T-helper 2 cell treated with Interferon-gamma antibody and Interleukin-4, amounts not matched to agents 100 ng/mL and 5 ng/mL, for 36 hours (primary cell): ENCODE measurements around the gene PLPPR2. TPM values are rescaled to one million over a fixed set of nuclear protein-coding genes. Genes with fewer than 3 reads are reported as not detected.
"Not testable (repeated sequence)": the region's sequence is repeated elsewhere in the genome, so short reads cannot be mapped to it uniquely, and the experiment has no call there.

Source experiments
- intact Hi-C: fragments of 100-400 bp; cut with micrococcal nuclease; formaldehyde crosslinking; loops from one replicate; pipeline ENCODE4 v1.15.1; 2023
- total RNA-seq: library from RNA; stranded (reverse); gene quantifications from 2 replicates; pipeline ENCODE4 v1.2.3, GENCODE V29; 2022

The PLPPR2 gene
- total RNA-seq, 1 donor from 2014 or later: 1.9 TPM

DNA sequence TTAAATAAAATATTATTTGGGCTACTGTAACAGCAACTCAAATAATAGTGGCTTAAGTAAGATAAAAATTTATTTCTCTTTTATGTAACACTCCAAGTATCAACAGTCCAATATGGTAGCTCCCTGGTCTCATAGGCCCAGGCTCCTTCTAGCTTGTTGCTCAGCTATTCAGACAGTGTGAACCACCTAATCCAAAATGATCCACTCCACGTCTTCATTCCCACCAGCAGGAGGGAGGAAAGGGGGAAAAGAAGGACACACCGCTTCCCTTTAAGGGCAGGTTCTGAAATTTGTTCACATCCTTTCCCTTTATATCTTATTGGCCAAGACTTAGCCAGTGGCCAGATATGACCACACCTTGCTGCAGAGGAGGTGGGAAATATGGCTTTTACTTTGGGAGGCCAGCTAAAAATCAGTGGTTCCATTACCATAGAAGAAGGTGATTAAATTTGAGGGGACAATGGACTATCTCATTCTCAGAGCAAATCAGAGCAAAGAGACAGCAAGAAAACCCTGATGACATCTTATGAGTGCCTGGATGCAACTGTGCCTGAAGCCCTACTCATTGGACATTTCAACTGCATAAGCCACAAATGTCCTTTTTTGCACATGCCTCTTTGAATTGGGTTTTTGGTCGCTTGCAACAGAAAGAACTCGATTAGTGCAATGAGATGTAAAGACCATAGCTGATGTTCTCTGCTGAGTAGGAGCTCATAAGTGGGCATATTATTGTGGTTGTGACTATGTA is 35.9 kb downstream of the PLPPR2 start:
- intact Hi-C loops: no loop called here

DNA sequence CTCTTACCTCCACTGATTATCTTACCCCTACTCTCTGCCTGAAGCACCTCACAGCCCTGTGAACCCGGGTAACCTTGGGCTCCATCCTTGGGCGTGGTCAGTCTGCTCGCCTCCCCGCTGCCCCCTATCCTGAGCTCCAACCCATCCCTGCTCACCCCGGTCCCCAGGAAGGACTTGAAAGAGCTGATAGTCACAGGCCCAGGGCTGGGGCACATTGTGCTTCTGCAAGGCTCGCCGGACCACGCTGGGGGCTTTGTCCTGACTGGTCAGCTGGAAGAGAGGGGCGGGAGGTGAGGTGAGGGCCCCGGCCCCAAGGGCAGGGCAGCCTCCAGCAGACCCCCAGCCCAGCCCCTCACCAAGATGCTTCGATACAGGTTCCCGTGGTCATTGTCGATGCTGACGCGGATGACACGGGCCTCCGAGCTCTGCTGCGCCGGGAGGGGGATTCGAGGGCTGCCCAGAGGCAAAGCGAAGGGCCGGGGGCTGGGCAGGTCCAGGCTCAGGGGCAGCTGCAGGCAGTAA is 41.9 kb downstream of the PLPPR2 start:
- intact Hi-C loops: no loop called here

DNA sequence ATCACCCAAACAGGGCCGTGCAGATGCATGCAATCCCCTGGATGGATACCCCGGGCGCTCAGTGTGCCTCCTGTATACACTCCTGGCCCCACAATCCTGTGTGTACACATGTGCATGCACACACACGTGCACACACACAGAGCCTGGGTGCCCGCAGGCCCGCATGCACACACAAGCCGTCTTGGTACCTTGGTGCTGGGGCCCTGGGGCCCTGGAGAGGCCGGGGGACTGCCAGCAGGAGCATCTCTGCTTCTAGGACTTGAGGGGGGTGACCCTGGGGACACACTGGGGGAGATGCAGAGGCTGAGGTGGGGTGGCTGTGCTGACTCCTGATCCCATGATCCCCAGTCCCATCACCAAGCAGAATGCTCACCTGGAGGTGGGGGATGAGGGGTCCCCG is 44.4 kb downstream of the PLPPR2 start:
- intact Hi-C loops: no loop called here

DNA sequence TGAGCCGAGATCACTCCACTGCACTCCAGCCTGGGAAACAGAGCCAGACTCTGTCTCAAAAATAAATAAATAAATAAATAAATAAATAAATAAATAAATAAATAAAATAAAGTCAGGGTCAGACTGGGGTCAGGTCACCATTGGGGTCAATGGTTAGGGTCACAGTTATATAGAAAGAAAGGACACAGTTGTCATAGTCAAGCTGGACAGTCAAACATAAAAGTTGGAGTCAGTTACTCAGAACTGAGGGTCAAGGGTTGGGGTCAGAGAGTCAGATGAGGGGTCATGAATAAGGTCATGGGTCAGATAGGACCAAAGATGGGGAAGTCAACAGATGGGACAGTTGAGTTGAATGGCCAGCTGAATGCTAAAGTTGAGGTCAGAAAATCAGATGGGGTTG is 45.6 kb downstream of the PLPPR2 start:
- intact Hi-C loops: no loop called here

DNA sequence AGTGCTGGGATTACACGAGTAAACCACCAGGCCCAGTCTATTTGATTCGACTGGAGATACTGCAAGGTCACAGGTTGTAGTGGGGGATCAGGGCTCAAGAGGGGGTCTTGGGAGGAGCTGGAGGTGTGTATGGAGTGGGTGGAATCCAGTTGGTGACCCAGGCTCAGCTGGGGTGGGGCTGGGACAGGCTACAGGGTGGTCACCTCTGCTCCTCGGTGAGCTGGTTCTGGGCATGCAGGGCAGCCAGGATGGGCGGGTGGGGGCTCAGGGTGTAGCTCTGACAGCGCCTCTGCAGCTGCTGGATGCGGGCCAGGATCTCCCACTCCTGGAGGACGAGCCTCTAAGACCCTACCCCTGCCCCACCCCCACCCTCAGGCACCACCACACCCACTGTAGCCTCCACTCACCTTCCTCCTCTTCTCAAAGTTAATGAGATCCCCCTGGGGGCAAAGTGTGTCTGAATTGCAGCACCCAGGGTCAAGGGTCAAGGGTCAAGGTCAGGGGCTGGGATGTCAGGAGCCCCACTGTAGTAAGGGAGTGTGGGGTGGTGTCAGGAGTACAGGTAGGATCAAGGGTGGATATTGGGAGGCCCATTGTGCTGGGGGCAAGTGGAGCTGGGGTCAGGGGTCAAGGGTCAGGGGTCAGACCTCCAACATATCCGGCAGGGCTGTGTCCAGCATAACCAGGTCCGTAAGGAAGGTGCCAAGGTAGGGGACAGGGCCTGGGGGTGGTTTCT is 46.7 kb downstream of the PLPPR2 start:
- intact Hi-C loops: no loop called here

DNA sequence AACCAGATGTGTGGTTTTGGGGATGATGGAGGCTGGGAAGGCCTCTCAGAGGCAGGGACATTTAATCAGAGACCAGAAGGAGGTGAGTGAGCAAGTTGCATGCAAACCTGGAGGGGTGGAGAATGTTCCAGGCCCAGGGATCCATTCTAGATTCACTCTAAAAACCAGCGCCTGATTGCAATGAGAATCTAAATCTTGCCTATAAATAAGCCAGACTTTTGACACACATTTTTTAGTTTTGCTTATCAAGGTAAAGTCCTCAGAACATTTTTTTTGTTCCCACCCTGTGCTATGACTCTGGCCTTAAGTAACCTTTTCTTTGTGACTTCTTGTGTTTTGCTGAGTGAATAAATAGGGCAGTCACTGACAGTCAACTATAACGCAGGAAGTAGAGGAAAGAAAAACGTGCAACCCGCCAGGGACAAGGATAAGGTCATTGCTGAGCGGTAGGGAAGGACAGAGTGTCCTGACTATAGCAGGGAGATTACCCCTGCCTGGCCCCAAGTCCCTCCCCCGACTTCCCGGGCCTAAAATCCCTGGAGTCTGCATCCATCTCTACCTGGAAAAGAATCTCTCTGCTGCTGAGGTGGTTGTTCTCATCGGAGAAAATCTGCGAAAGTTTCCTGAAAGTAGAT is 49.5 kb downstream of the PLPPR2 start:
- intact Hi-C loops: no loop called here

DNA sequence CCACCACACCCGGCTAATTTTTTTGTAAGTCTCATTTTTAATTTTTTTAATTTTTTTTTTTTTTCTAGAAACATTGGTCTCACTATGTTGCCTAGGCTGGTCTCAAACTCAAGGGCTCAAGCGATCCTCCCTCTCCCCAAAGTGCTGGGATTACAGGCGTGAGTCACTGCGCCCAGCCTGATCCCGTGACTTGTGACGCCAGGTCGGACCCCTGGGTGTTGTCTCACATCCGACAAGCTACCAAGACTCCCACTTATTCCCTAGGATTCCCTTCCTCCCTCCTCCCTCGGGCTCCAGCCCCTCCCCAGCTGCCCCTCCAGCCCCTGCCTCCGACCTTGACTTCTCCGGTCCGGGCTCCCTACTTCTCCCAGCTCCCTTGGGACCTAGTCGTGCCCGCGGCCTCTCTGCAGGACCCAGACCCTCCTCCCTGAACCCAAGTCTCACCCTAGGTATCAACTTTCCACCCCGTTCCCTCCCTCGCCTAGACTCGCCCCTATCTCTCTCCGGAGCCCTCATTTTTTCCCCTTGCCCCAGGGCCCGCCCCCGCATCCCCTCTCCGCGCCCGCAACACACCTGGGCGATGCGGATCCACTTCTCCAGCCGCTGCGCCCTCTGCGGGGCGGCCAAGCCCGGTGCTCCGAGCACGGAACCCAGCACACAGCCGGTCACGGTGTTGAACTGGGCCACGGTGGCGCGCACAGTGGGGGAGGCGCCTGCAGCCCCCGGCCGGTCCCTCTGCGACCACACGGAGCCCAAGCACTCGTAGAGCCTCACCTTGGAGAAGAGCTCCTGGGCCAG is 50.8 kb downstream of the PLPPR2 start:
- intact Hi-C loops: no loop called here

DNA sequence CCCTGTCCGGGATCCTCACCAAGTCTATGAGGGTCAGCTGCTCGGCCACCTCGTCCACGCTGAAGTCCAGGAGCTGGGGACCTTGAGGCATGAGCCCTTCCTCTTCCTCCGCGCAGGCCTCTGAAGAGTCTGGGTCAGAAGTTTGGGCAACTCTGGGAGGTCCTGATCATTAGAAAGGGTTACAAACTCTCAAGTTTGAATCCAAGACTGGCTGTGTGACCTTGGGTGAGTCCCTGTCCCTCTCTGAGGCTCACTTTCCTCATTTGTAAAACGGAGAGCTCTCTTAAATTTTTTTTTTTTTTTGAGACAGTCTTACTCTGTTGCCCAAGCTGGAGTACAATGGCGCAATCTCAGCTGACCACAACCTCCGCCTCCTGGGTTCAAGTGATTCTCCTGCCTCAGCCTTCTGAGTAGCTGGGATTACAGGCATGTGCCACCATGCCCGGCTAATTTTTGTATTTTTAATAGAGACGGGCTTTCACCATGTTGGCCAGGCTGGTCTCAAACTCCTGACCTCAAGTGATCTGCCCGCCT is 51.5 kb downstream of the PLPPR2 start:
- intact Hi-C loops: not testable (repeated sequence)

DNA sequence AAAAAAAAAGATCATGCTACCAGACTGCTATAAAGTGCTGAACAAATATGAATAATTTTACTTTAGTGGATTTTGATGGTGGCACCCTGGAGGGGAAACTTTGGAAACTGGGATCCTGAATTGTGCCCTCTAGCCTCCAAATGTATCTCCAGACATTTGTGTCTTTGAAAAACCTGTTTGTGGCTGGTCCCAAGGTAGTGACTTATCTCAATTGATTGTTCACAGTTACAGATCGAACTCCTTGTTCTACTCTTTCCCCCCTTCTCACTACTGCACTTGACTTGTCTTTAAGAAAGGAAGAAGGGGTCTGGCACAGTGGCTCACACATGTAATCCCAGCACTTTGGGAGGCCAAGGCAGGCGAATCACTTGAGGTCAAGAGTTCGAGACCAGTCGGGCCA is 53.4 kb downstream of the PLPPR2 start:
- intact Hi-C loops: no loop called here

DNA sequence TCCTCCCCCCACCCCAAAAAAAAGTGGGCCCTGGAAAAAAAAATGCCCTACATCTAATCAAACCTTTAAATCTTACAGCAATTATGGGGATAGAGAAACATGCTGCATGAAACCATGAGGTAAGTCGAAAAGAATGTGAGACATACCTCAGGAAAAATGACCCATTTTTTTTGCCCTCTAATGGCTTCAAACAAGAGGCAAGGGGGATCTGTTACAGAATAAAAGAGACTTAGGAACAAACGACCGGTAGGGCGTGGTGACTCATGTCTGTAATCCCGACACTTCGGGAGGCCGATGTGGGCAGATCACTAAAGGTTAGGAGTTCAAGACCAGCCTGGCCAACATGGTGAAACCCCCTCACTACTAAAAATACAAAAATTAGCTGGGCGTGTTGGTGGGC is 55.5 kb downstream of the PLPPR2 start:
- intact Hi-C loops: no loop called here

DNA sequence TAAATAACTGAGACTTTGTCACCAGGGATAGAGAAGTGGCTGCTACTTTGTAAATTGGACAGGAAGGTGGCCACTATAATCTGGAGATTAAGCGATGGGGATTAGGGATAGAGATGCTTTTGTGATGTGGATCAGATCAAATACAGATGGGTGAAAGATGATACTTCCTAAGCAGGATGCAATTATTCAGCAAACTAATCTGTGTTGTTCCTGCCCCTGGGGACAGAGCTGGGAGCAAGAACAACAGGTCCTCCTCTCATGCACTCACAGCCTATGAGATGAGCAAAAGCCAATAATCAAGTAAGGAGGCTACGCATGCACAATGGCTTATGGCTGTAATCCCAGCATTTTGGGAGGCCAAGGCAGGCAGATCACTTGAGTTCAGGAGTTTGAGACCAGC is 59.3 kb downstream of the PLPPR2 start:
- intact Hi-C loops: no loop called here

Other genes with a start within 250 kb of the PLPPR2 start
- gene SPC24, start 199.7 kb upstream of the PLPPR2 start, total RNA-seq: 69.9 and 71.4 TPM in 2 replicates
- 2.8 and 4.0 TPM in 2 replicates for gene KANK2, start 157.9 kb upstream of the PLPPR2 start, total RNA-seq
- not detected in 2 replicates for gene ANGPTL8, start 115.8 kb upstream of the PLPPR2 start, total RNA-seq
- gene DOCK6, start 92.9 kb upstream of the PLPPR2 start, total RNA-seq: 0.16 and 0.20 TPM in 2 replicates
- gene TSPAN16, start 59.3 kb upstream of the PLPPR2 start, total RNA-seq: not detected in 2 replicates
- 7.2 and 7.4 TPM in 2 replicates for gene RAB3D, start 15.8 kb upstream of the PLPPR2 start, total RNA-seq
- 26.3 and 28.4 TPM in 2 replicates for gene TMEM205, start 9.2 kb upstream of the PLPPR2 start, total RNA-seq
- 14.1 and 15.6 TPM in 2 replicates for gene CCDC159, start 8.9 kb upstream of the PLPPR2 start, total RNA-seq
- gene SWSAP1, start 19.2 kb downstream of the PLPPR2 start, total RNA-seq: 2.6 and 3.6 TPM in 2 replicates
- 4.4 TPM in 2 replicates for gene EPOR, start 28.9 kb downstream of the PLPPR2 start, total RNA-seq
- not detected in 2 replicates for gene RGL3, start 63.9 kb downstream of the PLPPR2 start, total RNA-seq
- gene ODAD3, start 79.7 kb downstream of the PLPPR2 start, total RNA-seq: 0.09 TPM in 1 of 2 replicates, not detected in the other
- 309 and 327 TPM in 2 replicates for gene PRKCSH, start 80.2 kb downstream of the PLPPR2 start, total RNA-seq
- 0.32 TPM in 1 of 2 replicates, not detected in the other for gene ELAVL3, start 125.6 kb downstream of the PLPPR2 start, total RNA-seq
- gene ZNF653, start 150.4 kb downstream of the PLPPR2 start, total RNA-seq: 17.4 and 19.6 TPM in 2 replicates
- 28.6 and 28.8 TPM in 2 replicates for gene ECSIT, start 173.7 kb downstream of the PLPPR2 start, total RNA-seq
- gene CNN1, start 183.4 kb downstream of the PLPPR2 start, total RNA-seq: not detected in 2 replicates
- 57.1 and 58.5 TPM in 2 replicates for gene ELOF1, start 203.8 kb downstream of the PLPPR2 start, total RNA-seq
- gene ACP5, start 222.2 kb downstream of the PLPPR2 start, total RNA-seq: 34.4 and 34.5 TPM in 2 replicates
- gene ZNF627, start 242.1 kb downstream of the PLPPR2 start, total RNA-seq: 4.5 and 5.0 TPM in 2 replicates